Measurements from ENCODE around the gene PWWP2B.

Gene PWWP2B

GRCh38 chr10:132388891-132389432 lies 8.0 kb upstream of the PWWP2B start:
- H3K9me3 ChIP-seq (ENCODE audit: low read length) = no peaks in the 10 kb centered on the region
- H2AFZ ChIP-seq (ENCODE audit: low read depth, low read length) = no peak overlapping the region
- no peak overlapping the region for H3K4me3 ChIP-seq (ENCODE audit: low read length)
- H3K27me3 ChIP-seq (ENCODE audit: insufficient read depth, low read length) = no peaks in the 10 kb centered on the region
- peaks cover 5% of the 10 kb centered on the region for H3K4me1 ChIP-seq (ENCODE audit: insufficient read depth, low read length)
- no peaks in the 10 kb centered on the region for H3K36me3 ChIP-seq (ENCODE audit: insufficient read depth, low read length)

DNA sequence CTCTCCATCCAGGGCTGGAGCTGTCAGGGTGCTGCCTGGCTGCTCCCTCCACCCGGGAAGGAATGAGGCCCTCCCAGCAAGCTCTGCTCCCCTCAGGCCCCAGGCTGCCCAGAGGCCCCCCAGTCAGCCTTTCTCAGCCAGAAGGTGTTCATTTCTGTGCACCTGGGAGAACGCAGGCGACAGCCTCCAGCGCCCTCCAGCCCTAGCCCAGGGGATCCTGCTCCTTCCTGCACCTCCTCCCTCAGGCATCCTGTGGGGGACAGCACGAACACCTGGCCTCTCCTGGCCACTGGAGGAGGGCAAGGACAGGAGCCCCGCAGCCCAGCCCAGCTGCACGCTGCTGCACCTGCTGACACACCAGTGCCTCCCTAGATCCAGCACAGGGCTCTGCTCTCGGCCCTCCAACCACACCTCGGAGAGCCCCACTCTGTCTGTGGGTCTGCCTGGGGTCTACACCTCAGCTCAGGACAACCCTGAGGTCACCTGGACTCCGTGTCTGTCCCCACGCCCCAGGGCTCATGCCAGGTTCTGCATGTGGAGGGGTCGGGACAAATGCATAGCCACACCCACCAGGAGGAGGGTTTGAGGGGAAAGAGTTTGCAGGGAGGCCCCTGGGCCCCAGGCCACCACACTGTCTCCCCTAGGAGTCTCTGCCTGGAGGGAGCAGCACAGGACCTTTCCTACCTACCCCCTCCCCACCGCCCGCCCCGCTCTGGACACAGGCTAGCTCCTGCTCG lies 7.4 kb upstream of the PWWP2B start:
- H3K27me3 ChIP-seq (ENCODE audit: insufficient read depth, low read length) = no peaks in the 10 kb centered on the region
- no peak overlapping the region for H3K4me3 ChIP-seq (ENCODE audit: low read length)
- no peaks in the 10 kb centered on the region for H3K36me3 ChIP-seq (ENCODE audit: insufficient read depth, low read length)
- H2AFZ ChIP-seq (ENCODE audit: low read depth, low read length) = no peak overlapping the region
- H3K9me3 ChIP-seq (ENCODE audit: low read length) = no peaks in the 10 kb centered on the region
- H3K4me1 ChIP-seq (ENCODE audit: insufficient read depth, low read length) = peaks cover 4% of the 10 kb centered on the region

DNA sequence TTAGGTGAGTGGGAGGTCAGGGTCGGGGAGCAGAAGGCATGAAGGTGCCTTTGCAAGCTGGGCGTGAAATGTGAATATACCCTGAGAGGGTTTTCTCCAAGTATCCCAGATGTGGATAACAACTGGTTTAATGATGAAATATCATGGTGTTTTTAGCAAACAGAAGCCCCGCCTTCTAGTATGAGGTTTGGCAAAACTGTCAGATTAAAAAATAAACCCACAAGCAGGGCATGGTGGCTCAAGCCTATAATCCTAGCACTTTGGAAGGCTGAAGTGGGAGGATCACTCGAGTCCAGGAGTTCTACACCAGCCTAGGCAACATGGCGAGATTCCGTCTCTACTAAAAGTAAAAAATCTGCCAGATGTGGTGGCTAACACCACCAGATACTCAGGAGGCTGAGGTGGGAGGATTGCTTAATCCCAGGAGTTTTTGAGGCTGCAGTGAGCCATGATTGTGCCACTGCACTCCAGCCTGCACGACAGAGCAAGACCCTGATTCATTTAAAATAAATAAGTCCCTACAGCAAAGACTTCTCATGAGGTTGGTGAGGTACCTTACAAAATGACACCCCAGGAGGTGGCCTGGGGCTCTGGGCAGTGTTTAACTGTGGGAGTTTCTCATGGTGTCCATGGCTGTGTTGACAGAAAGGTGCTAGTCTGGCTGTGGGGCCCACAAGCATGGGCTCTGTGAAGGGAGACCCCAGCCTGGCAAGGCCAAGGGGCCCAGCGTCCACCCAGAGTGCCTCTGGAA lies 6.7 kb upstream of the PWWP2B start:
- Histone ChIP-seq H3K4me1 (ENCODE audit: insufficient read depth, low read length) (peaks cover 5% of the 10 kb centered on the region), H3K27me3 (ENCODE audit: insufficient read depth, low read length) (no peaks in the 10 kb centered on the region), H3K4me3 (ENCODE audit: low read length) (no peak overlapping the region), H3K36me3 (ENCODE audit: insufficient read depth, low read length) (no peaks in the 10 kb centered on the region), H2AFZ (ENCODE audit: low read depth, low read length) (no peak overlapping the region), H3K9me3 (ENCODE audit: low read length) (no peaks in the 10 kb centered on the region)

DNA sequence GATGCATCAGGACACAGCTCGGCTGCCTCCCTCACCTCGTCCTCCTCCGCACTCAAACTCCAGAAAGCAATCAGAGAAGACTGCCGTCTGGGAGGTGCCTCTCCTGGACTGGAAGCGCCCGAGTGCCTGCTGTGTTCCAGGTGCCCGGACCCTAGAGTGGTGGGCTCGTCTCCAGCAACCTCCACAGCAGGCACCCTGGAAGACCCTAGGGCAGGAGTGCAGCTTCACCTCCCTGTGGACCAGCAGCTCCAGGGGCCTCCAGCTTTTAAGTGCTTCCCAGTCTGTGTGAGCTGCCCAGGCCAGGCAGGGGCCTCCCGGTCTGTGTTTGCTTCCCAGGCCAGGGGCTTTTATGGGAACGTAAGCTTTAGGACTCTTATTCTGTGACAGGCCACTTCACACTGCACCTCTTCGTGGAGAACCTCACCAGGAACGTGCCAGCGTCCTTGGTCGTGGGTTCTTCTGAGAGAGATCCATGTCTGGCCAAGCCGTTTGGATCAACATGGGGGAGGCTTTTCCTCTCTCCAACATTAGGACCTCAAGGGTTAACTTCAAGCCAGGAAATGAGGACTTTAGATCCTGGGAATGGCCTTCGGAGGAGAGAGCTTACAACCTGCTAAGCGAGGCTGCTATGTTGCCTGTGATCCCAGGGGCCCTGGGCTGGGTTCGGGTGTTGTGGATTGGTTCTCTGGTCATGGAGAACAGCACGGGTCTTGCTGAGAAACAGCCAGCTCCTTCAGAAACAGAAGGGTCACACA lies 5.9 kb upstream of the PWWP2B start:
- Histone ChIP-seq H3K36me3 (ENCODE audit: insufficient read depth, low read length) (no peaks in the 10 kb centered on the region), H3K27me3 (ENCODE audit: insufficient read depth, low read length) (no peaks in the 10 kb centered on the region), H2AFZ (ENCODE audit: low read depth, low read length) (no peak overlapping the region), H3K9me3 (ENCODE audit: low read length) (no peaks in the 10 kb centered on the region), H3K4me3 (ENCODE audit: low read length) (no peak overlapping the region), H3K4me1 (ENCODE audit: insufficient read depth, low read length) (peaks cover 9% of the 10 kb centered on the region)

DNA sequence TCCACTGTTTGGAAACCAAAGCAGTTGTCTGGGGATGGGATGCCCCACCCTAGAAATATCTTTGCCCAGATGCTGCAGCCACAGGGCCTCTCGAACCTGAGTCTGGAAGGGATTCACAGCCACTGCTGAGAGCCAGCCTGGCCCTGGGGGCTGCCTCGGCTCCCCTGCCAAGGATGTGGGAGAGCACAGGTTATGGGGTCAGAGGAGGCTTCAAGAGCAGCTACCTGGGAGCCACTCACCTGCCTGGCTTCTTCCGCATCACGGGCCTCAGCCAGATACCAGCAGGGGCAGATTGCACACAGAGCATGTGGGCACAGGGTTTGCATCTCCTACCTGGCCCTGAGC lies 5.4 kb upstream of the PWWP2B start:
- Histone ChIP-seq H3K36me3 (ENCODE audit: insufficient read depth, low read length) (no peaks in the 10 kb centered on the region), H3K4me1 (ENCODE audit: insufficient read depth, low read length) (peaks cover 9% of the 10 kb centered on the region), H3K4me3 (ENCODE audit: low read length) (no peak overlapping the region), H2AFZ (ENCODE audit: low read depth, low read length) (no peak overlapping the region), H3K9me3 (ENCODE audit: low read length) (no peaks in the 10 kb centered on the region), H3K27me3 (ENCODE audit: insufficient read depth, low read length) (no peaks in the 10 kb centered on the region)

DNA sequence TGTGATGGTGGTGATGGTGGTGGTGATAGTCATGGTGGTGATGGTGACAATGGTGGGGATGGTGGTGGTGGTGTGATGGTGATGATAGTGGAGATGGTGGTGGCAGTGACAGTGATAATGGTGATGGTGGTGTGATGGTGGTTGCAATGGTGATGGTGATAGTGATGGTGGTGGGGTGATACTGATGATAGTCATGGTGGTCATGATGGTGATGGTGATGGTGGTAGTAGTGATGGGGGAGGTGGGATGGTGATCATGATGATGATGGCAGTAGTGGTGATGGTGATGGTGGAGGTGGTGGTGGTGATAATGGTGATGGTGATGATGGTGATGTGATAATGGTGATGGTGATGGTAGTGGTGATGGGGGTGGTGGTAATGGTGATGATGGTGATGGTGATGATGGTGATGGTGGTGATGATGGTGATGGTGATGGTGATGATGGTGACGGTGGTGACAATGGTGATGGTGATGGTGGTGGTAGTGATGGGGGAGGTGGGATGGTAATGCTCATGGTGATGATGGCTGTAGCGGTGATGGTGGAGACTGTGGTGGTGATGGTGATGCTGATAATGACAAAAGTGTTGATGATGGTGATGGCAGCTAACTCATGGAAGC lies 4.7 kb upstream of the PWWP2B start:
- H3K9me3 ChIP-seq (ENCODE audit: low read length) = no peaks in the 10 kb centered on the region
- H3K4me3 ChIP-seq (ENCODE audit: low read length) = no peak overlapping the region
- peaks cover 9% of the 10 kb centered on the region for H3K4me1 ChIP-seq (ENCODE audit: insufficient read depth, low read length)
- no peak overlapping the region for H2AFZ ChIP-seq (ENCODE audit: low read depth, low read length)
- H3K27me3 ChIP-seq (ENCODE audit: insufficient read depth, low read length) = no peaks in the 10 kb centered on the region
- no peaks in the 10 kb centered on the region for H3K36me3 ChIP-seq (ENCODE audit: insufficient read depth, low read length)

- no peak overlapping the region for H3K4me3 ChIP-seq (ENCODE audit: low read length)
- no peaks in the 10 kb centered on the region for H3K27me3 ChIP-seq (ENCODE audit: insufficient read depth, low read length)
- no peaks in the 10 kb centered on the region for H3K9me3 ChIP-seq (ENCODE audit: low read length)
- peaks cover 15% of the 10 kb centered on the region for H3K4me1 ChIP-seq (ENCODE audit: insufficient read depth, low read length)
- no peak overlapping the region for H2AFZ ChIP-seq (ENCODE audit: low read depth, low read length)
- no peaks in the 10 kb centered on the region for H3K36me3 ChIP-seq (ENCODE audit: insufficient read depth, low read length)
Observed at GRCh38 chr10:132392811-132393694, 3.9 kb upstream of the PWWP2B start.

DNA sequence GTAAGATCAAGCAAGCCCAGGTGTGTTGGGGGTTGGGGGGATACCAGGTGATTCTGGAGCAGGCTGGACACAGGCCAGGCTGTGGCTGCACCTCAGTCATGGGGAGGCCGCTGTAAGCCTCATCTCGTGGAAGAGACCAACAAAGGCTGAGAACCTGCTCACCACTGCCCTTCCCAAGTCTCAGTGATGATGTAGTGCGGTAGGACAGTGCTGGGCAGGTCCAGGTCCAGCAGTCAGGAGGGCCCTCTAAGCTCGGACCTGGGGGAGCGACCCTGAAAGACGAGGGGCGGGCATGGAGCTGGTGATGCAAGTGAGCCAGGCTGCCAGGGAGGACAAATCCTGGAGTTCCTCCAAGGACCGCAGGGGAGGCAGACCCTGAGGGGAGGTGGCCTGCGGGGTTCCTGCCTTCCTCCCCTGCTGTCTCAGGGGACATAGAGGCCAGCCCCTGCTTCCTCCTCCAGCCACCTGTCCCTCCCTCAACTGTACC lies 3.3 kb upstream of the PWWP2B start:
- peaks cover 18% of the 10 kb centered on the region for H3K4me1 ChIP-seq (ENCODE audit: insufficient read depth, low read length)
- H3K27me3 ChIP-seq (ENCODE audit: insufficient read depth, low read length) = no peaks in the 10 kb centered on the region
- no peak overlapping the region for H3K4me3 ChIP-seq (ENCODE audit: low read length)
- H3K9me3 ChIP-seq (ENCODE audit: low read length) = no peaks in the 10 kb centered on the region
- H3K36me3 ChIP-seq (ENCODE audit: insufficient read depth, low read length) = no peaks in the 10 kb centered on the region
- H2AFZ ChIP-seq (ENCODE audit: low read depth, low read length) = no peak overlapping the region

GRCh38 chr10:132394201-132394811 lies 2.7 kb upstream of the PWWP2B start:
- peaks cover 15% of the 10 kb centered on the region for H3K4me1 ChIP-seq (ENCODE audit: insufficient read depth, low read length)
- no peak overlapping the region for H3K4me3 ChIP-seq (ENCODE audit: low read length)
- H3K27me3 ChIP-seq (ENCODE audit: insufficient read depth, low read length) = no peaks in the 10 kb centered on the region
- no peak overlapping the region for H2AFZ ChIP-seq (ENCODE audit: low read depth, low read length)
- no peaks in the 10 kb centered on the region for H3K36me3 ChIP-seq (ENCODE audit: insufficient read depth, low read length)
- no peaks in the 10 kb centered on the region for H3K9me3 ChIP-seq (ENCODE audit: low read length)

DNA sequence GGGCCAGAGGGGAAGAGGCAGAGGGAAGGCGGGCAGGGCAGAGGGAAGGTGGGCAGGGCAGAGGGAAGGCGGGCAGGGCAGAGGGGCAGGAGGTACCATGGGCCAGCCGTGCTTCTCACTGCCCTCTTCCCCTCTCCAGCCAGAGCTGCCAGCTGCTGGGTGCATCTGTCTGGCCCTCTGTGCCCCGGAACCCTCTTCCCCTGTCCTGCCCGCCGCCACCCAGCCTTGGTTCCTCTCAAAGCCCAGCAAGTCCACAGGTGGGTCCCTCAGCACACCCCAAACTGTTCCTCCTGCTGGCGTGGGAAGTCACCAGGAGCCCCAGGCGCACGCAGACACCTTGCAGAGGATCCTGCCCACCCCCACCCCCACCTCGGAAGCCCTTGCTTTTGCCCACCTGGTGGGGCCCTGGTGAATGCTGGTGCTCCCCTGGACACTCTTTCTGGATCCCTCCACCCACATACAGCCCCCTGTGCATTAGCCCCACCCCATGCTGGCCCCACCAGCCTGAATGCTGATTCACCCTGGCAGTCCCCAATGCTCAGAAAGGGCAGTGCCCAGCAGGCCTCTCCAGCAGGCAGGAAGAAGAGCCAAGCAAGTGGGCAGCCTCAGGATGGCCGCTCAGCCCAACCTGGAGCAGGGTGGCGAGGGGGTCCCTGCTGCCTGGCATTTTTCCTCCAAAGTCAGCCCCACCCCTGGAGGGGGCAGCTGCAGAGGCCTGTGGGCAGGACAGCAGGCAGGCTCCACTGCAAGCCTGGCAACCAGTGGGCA lies 1.9 kb upstream of the PWWP2B start:
- H2AFZ ChIP-seq (ENCODE audit: low read depth, low read length) = no peak overlapping the region
- H3K4me3 ChIP-seq (ENCODE audit: low read length) = peak overlapping the region; percentile 75
- H3K27me3 ChIP-seq (ENCODE audit: insufficient read depth, low read length) = no peaks in the 10 kb centered on the region
- no peaks in the 10 kb centered on the region for H3K36me3 ChIP-seq (ENCODE audit: insufficient read depth, low read length)
- H3K4me1 ChIP-seq (ENCODE audit: insufficient read depth, low read length) = peaks cover 15% of the 10 kb centered on the region
- H3K9me3 ChIP-seq (ENCODE audit: low read length) = no peaks in the 10 kb centered on the region

DNA sequence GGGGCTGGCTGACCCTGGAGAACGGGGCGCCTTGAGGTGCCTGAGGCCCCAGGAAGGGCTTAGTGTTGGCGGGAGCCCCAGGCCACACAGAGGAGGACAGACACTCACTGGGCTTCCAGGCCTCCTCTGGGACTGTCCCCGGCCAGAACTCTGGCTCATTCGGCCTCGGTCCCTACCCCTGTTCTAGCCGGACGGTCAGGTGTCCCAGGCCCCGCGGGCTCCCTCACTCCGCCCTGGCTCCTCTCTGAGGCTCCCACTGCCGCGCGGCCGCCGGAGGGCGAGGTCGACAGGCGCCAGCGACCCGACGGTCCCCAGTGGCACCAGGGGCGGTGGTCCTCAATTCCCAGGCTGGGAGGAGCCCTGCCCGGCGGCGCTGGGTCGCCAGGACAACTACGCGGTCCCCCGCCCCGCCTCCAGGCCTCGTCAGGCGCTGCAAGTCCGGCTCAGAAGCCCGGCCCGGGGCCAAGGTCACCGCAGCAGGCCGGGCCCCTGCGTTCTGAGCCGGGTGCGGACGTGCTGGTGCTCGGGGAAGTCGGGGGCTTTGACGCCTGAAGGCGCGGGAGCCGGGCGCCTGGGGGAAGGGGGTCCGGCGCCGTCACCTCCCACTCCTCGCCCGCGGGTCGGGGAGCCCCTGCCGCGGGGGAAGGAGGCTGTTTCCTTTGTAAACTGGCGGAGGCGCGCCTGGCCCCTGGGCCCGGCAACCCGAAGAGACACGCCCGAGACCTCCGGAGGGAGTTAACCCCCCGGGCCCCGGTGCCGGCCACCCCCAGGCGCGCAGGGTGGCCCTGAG lies 1.1 kb upstream of the PWWP2B start:
- Histone ChIP-seq H3K4me3 (ENCODE audit: low read length) (peak overlapping the region; percentile 75), H3K36me3 (ENCODE audit: insufficient read depth, low read length) (no peaks in the 10 kb centered on the region), H3K27me3 (ENCODE audit: insufficient read depth, low read length) (no peaks in the 10 kb centered on the region), H2AFZ (ENCODE audit: low read depth, low read length) (peak overlapping the region; percentile 54), H3K4me1 (ENCODE audit: insufficient read depth, low read length) (peaks cover 15% of the 10 kb centered on the region), H3K9me3 (ENCODE audit: low read length) (no peaks in the 10 kb centered on the region)
